Ovary (tissue), 9 donors: ENCODE results near the gene CAP1. TPM values are rescaled to one million over a fixed set of nuclear protein-coding genes. Genes with fewer than 3 reads are reported as not detected.

ENCODE experiments used
- DNase-seq, 5 donors: peaks; one replicate each; pipeline ENCODE4 v3.0.0-alpha.2; 2019 to 2020
- H3K27ac ChIP-seq, 2 donors: fragments of 200-600 bp; one replicate each; pipeline versions ENCODE4 v1.5.1 to v1.8.0; 2019 to 2022
- H3K27me3 ChIP-seq: fragments of 200-600 bp; one replicate; pipeline ENCODE4 v1.8.0; 2022
- H3K36me3 ChIP-seq: fragments of 200-600 bp; sonication (generic); one replicate; pipeline ENCODE4 v1.5.1; 2019
- H3K4me1 ChIP-seq: one replicate; pipeline ENCODE4 v1.8.1; 2013; ENCODE audit warnings: mild to moderate bottlenecking, moderate library complexity; ENCODE audit not compliant: insufficient read depth
- H3K4me3 ChIP-seq: fragments of 200-600 bp; sonication (generic); one replicate; pipeline ENCODE4 v1.5.1; 2017
- H3K9me3 ChIP-seq, 2 donors: fragments of 200-600 bp in 1 of 2; sonication (generic) in 1 of 2; one replicate each; pipeline versions ENCODE4 v1.5.1 to v1.8.1; 2013 to 2019; ENCODE audit warnings: mild to moderate bottlenecking in 1 of 2, moderate library complexity in 1 of 2
- EP300 ChIP-seq: sonication (generic); formaldehyde crosslinking; IDR thresholded peaks from one replicate; pipeline ENCODE4 v1.6.1; 2017; ENCODE audit warnings: antibody characterized with exemption
- POLR2A ChIP-seq: fragments of 450-650 bp; IDR thresholded peaks from one replicate; pipeline ENCODE4 v1.6.1; 2017; ENCODE audit warnings: antibody characterized with exemption, mild to moderate bottlenecking, moderate library complexity
- WGBS, 3 donors: extraction: QIAGEN DNeasy Blood & Tissue Kit in 1 of 3; methylation state at CpG; one replicate each; pipeline versions ENCODE4 v1.1.5 to v1.1.7; 2013 to 2017; 5-methylcytosine and 5-hydroxymethylcytosine counted together
- intact Hi-C, 4 donors: fragments of 100-400 bp; cut with DNase I; formaldehyde crosslinking; loops; one replicate each; pipeline versions ENCODE4 v1.11.0 to v1.15.1; 2022 to 2023
- polyA plus RNA-seq, 2 donors: library from polyadenylated mRNA; stranded (reverse); fragments of 200-250 nt in 1 of 2; fragments of 350-450 nt in 1 of 2; fragmentation: Illumina TruSeq in 1 of 2; extraction: RNeasy Lipid Tissue Mini Kit (QIAGEN cat#74804) in 1 of 2; gene quantifications; one replicate each; pipeline ENCODE4 v1.2.3, GENCODE V29; 2013 to 2014
- total RNA-seq, 7 donors: library from RNA; depleted of rRNA in 2 of 7; stranded (reverse); fragments of >200 nt in 2 of 7; fragmentation: NEBNext Ultra II Directional in 3 of 7; extraction: Animal tissue kit (Norgen Biotek cat#: 25700) in 3 of 7; gene quantifications; one replicate each; pipeline versions ENCODE4 v1.1.0 to v1.2.4, GENCODE V29; 2016 to 2023
- TF ChIP-seq, protein P1 (sequence below), 3 donors: fragments of 450-650 bp in 2 of 3; fragments of 200-600 bp in 1 of 3; IDR thresholded peaks; one replicate each; pipeline versions ENCODE4 v1.5.1 to v1.8.0; 2016 to 2022; ENCODE audit warnings: antibody characterized with exemption in 3 of 3, mild to moderate bottlenecking in 1 of 3
- donor health status: DM: no; HTN: no; CAD: no; lungs with moderate emphysema.
- donor health status: DM: no; HTN: no; CAD: no.
- donor health status: Bipolar disorder and iron deficiency.
- donor health status: DM: yes; HTN: yes; CAD: no.
- donor health status: DM: no; HTN: no; CAD: no.
- donor health status: DM: yes; HTN: yes; CAD: no.

The CAP1 gene
- total and polyA plus RNA-seq, 9 donors, result 76.8 to 325 (median 194) TPM

DNA sequence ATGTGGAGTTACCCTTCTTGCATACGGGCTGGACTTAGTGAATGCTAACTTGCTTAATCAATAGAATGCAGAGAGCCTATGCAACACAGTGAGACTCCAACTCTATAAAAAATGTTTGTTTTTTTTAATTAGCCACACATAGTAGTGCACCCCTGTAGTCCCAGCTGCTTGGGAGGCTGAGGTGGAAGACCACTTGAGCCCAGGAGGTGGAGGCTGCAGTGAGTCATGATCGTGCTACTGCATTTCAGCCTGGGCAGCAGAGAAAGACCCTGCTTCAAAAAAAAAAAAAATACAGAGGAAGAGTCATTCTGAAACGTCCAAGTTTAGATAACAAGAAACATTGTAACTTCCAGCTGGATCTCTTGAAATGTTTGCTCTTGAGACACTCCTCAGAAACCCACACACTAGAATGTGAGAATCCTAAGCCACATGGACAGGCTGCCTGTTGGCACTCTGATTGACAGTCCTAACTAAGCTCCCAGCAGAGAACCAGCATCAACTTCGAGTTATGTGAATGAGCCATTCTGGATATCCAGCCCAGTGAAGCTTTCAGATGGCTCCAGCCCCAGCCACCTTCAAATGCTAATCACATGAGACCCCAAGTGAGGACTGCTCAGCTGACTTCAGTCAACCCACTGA is 20.0 kb upstream of the CAP1 start:
- TF ChIP-seq EP300 (no peak), POLR2A (no peak)
- TF ChIP-seq, protein P1, sequence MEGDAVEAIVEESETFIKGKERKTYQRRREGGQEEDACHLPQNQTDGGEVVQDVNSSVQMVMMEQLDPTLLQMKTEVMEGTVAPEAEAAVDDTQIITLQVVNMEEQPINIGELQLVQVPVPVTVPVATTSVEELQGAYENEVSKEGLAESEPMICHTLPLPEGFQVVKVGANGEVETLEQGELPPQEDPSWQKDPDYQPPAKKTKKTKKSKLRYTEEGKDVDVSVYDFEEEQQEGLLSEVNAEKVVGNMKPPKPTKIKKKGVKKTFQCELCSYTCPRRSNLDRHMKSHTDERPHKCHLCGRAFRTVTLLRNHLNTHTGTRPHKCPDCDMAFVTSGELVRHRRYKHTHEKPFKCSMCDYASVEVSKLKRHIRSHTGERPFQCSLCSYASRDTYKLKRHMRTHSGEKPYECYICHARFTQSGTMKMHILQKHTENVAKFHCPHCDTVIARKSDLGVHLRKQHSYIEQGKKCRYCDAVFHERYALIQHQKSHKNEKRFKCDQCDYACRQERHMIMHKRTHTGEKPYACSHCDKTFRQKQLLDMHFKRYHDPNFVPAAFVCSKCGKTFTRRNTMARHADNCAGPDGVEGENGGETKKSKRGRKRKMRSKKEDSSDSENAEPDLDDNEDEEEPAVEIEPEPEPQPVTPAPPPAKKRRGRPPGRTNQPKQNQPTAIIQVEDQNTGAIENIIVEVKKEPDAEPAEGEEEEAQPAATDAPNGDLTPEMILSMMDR (IDR thresholded peaks at IDR 0.05), result no peak
- Histone ChIP-seq H3K36me3 (no peaks in the 10 kb centered on the region), H3K27me3 (no peaks in the 10 kb centered on the region), H3K4me1 (no peaks in the 10 kb centered on the region), H3K9me3 (peaks cover 0 to 3% of the 10 kb centered on the region in 2 donors), H3K4me3 (no peak overlapping the region), H3K27ac (no peak overlapping the region)
- WGBS, 3 donors, result 34 to 46% (median 37%) methylated on average over 4 of the region's 4 CpGs
- DNase-seq, result no peak
- intact Hi-C loops, result no loop called here

DNA sequence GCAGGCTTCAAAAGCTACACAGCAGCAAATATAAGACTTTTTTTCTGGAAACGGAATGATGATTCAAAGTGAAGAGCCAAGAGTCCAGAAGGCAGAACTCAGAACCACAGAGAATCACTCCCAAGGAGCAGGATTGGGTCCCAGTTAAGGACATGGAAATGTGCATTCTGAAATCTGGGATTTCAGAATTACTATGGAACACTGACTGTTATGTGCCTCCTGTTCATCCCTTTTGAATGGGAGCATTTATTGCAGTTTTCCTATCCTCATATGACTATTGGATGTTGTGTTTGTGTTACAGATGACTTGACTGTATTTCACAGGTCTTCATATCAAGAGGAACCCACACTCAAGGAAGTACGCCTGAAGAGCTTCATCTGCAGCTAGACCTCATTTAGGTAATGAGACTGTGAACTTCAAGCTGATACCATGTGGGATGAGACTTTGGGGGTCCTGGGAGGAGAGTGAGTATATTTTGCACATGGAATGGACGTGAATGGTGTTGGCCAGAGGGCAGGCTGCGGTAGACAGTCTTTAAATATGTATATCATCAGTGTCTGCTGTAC is 17.1 kb upstream of the CAP1 start:
- Histone ChIP-seq H3K9me3 (no peaks in the 10 kb centered on the region), H3K27ac (no peak overlapping the region), H3K36me3 (no peaks in the 10 kb centered on the region), H3K27me3 (no peaks in the 10 kb centered on the region), H3K4me1 (no peaks in the 10 kb centered on the region), H3K4me3 (no peak overlapping the region)
- TF ChIP-seq EP300, result no peak
- TF ChIP-seq POLR2A, result no peak
- TF ChIP-seq, protein P1 (IDR thresholded peaks at IDR 0.05), result no peak
- WGBS, 3 donors, result 79 to 89% (median 87%) methylated on average over 4 of the region's 4 CpGs
- no peak for DNase-seq
- intact Hi-C loops, result no loop called here

DNA sequence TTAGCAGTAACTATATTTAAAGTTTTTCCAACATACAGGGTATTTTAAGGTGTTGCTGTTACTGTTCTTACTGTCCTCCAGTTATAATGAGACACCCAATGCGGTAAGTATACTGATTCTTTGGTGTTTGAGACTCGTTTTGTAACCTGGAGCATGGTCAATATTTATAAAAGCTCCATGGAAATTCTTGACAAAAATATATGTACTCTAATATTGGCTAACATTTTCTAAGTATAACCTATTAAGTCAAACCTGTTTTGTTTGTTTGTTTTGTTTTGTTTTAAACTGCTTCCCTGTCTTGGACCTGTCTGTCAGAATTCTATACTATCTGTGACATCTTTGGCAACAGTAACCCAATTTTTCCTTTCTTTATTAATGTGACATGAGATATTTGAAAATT is 15.9 kb upstream of the CAP1 start:
- no peak overlapping the region for H3K4me3 ChIP-seq
- 53 to 64% (median 54%) methylated on average over 2 of the region's 2 CpGs for WGBS, 3 donors
- intact Hi-C loops, result no loop called here
- TF ChIP-seq POLR2A (no peak), EP300 (no peak)
- TF ChIP-seq, protein P1 (IDR thresholded peaks at IDR 0.05), result no peak
- DNase-seq, result no peak
- H3K4me1 ChIP-seq, result no peaks in the 10 kb centered on the region
- H3K9me3 ChIP-seq, result no peaks in the 10 kb centered on the region
- H3K27ac ChIP-seq, result no peak overlapping the region
- no peaks in the 10 kb centered on the region for H3K36me3 ChIP-seq
- no peaks in the 10 kb centered on the region for H3K27me3 ChIP-seq

DNA sequence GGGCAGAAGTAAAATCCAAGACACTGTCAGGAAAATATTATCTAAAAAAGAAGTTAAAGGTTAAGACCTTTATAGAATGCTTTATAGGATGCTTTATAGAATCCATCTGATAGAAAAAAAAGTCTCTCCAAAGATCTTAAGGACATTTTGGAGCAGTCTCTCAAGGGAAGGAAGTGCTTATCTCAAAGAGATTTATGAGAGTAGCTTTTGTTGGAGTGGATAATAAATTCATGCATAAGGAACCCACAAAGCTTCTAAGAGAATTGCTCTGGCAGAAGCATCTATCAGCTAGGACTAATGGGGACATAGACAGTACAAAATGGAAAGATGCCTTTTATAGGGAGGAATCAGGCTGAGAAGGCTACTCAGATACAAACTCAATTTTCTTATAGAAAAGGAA is 12.9 kb upstream of the CAP1 start:
- no peaks in the 10 kb centered on the region for H3K9me3 ChIP-seq
- H3K27me3 ChIP-seq, result no peaks in the 10 kb centered on the region
- intact Hi-C loops, result no loop called here
- DNase-seq, result no peak
- H3K27ac ChIP-seq, result no peak overlapping the region
- TF ChIP-seq, protein P1 (IDR thresholded peaks at IDR 0.05), result no peak
- TF ChIP-seq EP300, result no peak
- no peak for TF ChIP-seq POLR2A
- no peak overlapping the region for H3K4me3 ChIP-seq
- H3K36me3 ChIP-seq, result no peaks in the 10 kb centered on the region
- H3K4me1 ChIP-seq, result no peaks in the 10 kb centered on the region
